ENCODE results near the gene CCDC9B.

Gene CCDC9B

GRCh38 chr15:40325700-40326099 lies 15.0 kb downstream of the CCDC9B start:
- Histone ChIP-seq H3K27ac (ENCODE audit: low read length) (no peak overlapping the region), H4K20me1 (ENCODE audit: insufficient read depth, low read length) (no peaks in the 10 kb centered on the region), H2AFZ (ENCODE audit: low read length) (no peak overlapping the region), H3K9ac (ENCODE audit: low read length) (no peak overlapping the region), H3K4me1 (ENCODE audit: low read length) (peaks cover 61% of the 10 kb centered on the region), H3K36me3 (replicated peaks; ENCODE audit: insufficient read depth, low read length) (no peaks in the 10 kb centered on the region), H3K79me2 (ENCODE audit: low read length) (peaks cover 38% of the 10 kb centered on the region), H3K4me3 (ENCODE audit: low read length) (peak overlapping the region; percentile 74; the same call in 1 of the 2 replicates), H3F3A (ENCODE audit: insufficient read depth, low read length) (peaks cover 36% of the 10 kb centered on the region), H3K4me2 (ENCODE audit: low read depth, low read length) (peak overlapping the region; percentile 79), H3K27me3 (replicated peaks; ENCODE audit: insufficient read depth, low read length) (no peaks in the 10 kb centered on the region), H3K9me2 (replicated peaks; ENCODE audit: insufficient read depth, low read length) (no peaks in the 10 kb centered on the region), H3K9me3 (replicated peaks; ENCODE audit: insufficient read depth, low read length) (no peaks in the 10 kb centered on the region)
- DNase-seq: no peak
- TF ChIP-seq EZH2phosphoT487 (IDR thresholded peaks at IDR 0.05; ENCODE audit: low read length): no peak
- no peak for TF ChIP-seq EZH2 (optimal IDR thresholded peaks at IDR 0.05; ENCODE audit: low read depth, low read length)
- no peak for TF ChIP-seq CTCF (IDR thresholded peaks at IDR 0.05; ENCODE audit: low read length)

GRCh38 chr15:40325188-40325587 lies 15.6 kb downstream of the CCDC9B start:
- TF ChIP-seq EZH2 (optimal IDR thresholded peaks at IDR 0.05; ENCODE audit: low read depth, low read length) (no peak), EZH2phosphoT487 (IDR thresholded peaks at IDR 0.05; ENCODE audit: low read length) (no peak), CTCF (IDR thresholded peaks at IDR 0.05; ENCODE audit: low read length) (no peak)
- Histone ChIP-seq H4K20me1 (ENCODE audit: insufficient read depth, low read length) (no peaks in the 10 kb centered on the region), H3K27ac (ENCODE audit: low read length) (no peak overlapping the region), H2AFZ (ENCODE audit: low read length) (no peak overlapping the region), H3K4me2 (ENCODE audit: low read depth, low read length) (peak overlapping the region; percentile 79), H3K4me1 (ENCODE audit: low read length) (peaks cover 59% of the 10 kb centered on the region), H3K9ac (ENCODE audit: low read length) (peak overlapping the region; percentile 61; the same call in 1 of the 2 replicates), H3K36me3 (replicated peaks; ENCODE audit: insufficient read depth, low read length) (no peaks in the 10 kb centered on the region), H3F3A (ENCODE audit: insufficient read depth, low read length) (peaks cover 36% of the 10 kb centered on the region), H3K9me2 (replicated peaks; ENCODE audit: insufficient read depth, low read length) (no peaks in the 10 kb centered on the region), H3K27me3 (replicated peaks; ENCODE audit: insufficient read depth, low read length) (no peaks in the 10 kb centered on the region), H3K79me2 (ENCODE audit: low read length) (peaks cover 38% of the 10 kb centered on the region), H3K9me3 (replicated peaks; ENCODE audit: insufficient read depth, low read length) (no peaks in the 10 kb centered on the region), H3K4me3 (ENCODE audit: low read length) (peak overlapping the region; percentile 74)
- no peak for DNase-seq

- TF ChIP-seq CTCF (IDR thresholded peaks at IDR 0.05; ENCODE audit: low read length): no peak
- TF ChIP-seq EZH2phosphoT487 (IDR thresholded peaks at IDR 0.05; ENCODE audit: low read length): no peak
- no peak for TF ChIP-seq EZH2 (optimal IDR thresholded peaks at IDR 0.05; ENCODE audit: low read depth, low read length)
- Histone ChIP-seq H4K20me1 (ENCODE audit: insufficient read depth, low read length) (no peaks in the 10 kb centered on the region), H3K4me2 (ENCODE audit: low read depth, low read length) (peak overlapping the region; percentile 79), H3K27ac (ENCODE audit: low read length) (no peak overlapping the region), H3K27me3 (replicated peaks; ENCODE audit: insufficient read depth, low read length) (no peaks in the 10 kb centered on the region), H2AFZ (ENCODE audit: low read length) (no peak overlapping the region), H3K4me1 (ENCODE audit: low read length) (peaks cover 50% of the 10 kb centered on the region), H3K79me2 (ENCODE audit: low read length) (peaks cover 29% of the 10 kb centered on the region), H3K9ac (ENCODE audit: low read length) (peak overlapping the region; percentile 61; the same call in 1 of the 2 replicates), H3K4me3 (ENCODE audit: low read length) (peak overlapping the region; percentile 74), H3K9me3 (replicated peaks; ENCODE audit: insufficient read depth, low read length) (no peaks in the 10 kb centered on the region), H3F3A (ENCODE audit: insufficient read depth, low read length) (peaks cover 34% of the 10 kb centered on the region), H3K9me2 (replicated peaks; ENCODE audit: insufficient read depth, low read length) (no peaks in the 10 kb centered on the region), H3K36me3 (replicated peaks; ENCODE audit: insufficient read depth, low read length) (no peaks in the 10 kb centered on the region)
- peak; percentile 31 for DNase-seq
Observed at GRCh38 chr15:40323953-40324937, 16.5 kb downstream of the CCDC9B start.
